ENCODE measurements around the gene GABRB1.

DNA sequence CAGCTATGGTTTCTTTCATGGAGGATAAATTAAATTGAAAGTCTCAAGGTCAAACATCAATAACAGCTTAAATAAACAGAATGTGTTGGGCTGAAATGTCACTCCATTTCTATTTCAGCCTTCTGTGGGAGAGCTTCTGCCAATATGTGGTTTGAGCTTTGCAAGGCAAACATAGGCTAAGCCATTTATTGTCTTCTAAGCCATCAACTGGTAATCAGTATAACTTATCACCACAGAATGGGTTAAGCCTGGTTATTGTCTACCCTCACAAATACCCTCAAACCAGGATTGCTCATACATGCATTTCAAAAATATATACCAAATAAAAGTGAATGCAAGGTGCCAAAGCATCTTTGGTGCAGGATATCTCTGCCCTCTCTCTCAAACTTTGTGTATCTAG, 52.7 kb downstream of the GABRB1 start:
- TF ChIP-seq EP300 (IDR thresholded peaks at IDR 0.05), result no peak
- TF ChIP-seq, protein P1, sequence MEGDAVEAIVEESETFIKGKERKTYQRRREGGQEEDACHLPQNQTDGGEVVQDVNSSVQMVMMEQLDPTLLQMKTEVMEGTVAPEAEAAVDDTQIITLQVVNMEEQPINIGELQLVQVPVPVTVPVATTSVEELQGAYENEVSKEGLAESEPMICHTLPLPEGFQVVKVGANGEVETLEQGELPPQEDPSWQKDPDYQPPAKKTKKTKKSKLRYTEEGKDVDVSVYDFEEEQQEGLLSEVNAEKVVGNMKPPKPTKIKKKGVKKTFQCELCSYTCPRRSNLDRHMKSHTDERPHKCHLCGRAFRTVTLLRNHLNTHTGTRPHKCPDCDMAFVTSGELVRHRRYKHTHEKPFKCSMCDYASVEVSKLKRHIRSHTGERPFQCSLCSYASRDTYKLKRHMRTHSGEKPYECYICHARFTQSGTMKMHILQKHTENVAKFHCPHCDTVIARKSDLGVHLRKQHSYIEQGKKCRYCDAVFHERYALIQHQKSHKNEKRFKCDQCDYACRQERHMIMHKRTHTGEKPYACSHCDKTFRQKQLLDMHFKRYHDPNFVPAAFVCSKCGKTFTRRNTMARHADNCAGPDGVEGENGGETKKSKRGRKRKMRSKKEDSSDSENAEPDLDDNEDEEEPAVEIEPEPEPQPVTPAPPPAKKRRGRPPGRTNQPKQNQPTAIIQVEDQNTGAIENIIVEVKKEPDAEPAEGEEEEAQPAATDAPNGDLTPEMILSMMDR (IDR thresholded peaks at IDR 0.05), result no peak
- no peak for TF ChIP-seq POLR2A (IDR thresholded peaks at IDR 0.05)
